ENCODE results near the gene LRRN4CL.
"Not testable (repeated sequence)": the region's sequence is repeated elsewhere in the genome, so short reads cannot be mapped to it uniquely, and the experiment has no call there.

Gene LRRN4CL

GRCh38 chr11:62689421-62690183, at the start of gene LRRN4CL:
TSS of gene LRRN4CL (minus strand) at chr11:62689530. CDS start at chr11:62688508, 1,022 bp downstream.
- no peak for DNase-seq

DNA sequence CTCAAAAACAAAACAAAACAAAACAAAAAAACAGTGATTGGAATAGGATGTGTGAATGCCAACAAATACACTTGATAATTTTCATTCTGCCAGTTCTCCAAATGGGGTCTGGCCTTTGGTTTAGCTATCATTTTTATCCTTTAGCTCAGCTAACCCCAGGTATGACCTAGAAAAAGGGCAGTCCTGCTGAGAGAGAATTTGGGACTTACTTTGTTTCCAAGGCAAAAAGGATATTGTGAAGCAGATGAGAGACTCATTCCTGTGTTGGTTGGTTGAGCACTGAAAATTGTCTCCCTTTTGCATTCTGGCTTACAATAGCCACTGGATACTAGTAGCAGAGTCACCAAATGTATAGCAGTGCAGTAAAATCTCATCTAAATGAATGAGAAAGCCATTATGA, 47.9 kb upstream of the LRRN4CL start:
- no peak for DNase-seq

DNA sequence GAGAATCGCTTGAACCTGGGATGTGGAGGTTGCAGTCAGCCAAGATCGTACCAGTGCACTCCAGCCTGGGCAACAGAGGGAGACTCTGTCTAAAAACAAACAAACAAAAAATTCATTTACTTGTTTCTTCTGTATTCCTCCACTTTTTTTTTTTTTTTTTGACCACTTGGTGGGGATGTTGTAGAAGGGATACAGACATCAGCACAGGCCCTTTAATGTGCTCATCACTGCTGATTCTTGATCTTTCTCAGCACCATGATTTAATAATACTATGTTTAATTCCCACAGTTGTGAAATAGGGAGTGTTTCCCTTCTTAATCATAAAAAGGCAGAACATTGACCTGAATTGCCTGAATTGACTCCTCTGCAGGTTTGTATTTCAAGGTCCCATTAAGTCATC, 43.5 kb upstream of the LRRN4CL start:
- peak; percentile 69 for DNase-seq

- not testable (repeated sequence) for DNase-seq
Observed at GRCh38 chr11:62730076-62730475, 40.7 kb upstream of the LRRN4CL start.

GRCh38 chr11:62728171-62728988, 39.0 kb upstream of the LRRN4CL start, which contains the start of gene TTC9C:
TSS of gene TTC9C (plus strand) at chr11:62728486. CDS start at chr11:62728849, 363 bp downstream.
- DNase-seq, result peak; percentile 90

DNA sequence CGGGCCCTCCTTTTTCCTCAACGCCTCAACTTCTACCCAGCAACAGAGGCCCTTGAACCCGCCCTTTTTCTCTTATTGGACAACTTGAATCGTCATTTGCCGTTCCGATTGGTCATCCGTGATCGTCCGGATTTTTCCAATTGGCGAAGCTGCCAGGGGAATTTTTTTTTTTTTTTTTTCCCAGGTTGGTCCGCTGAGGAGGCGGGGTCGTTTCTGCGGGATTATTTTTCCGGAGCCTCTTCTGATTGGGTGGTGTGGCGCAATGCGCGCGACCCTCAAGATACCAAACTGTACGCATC, 38.5 kb upstream of the LRRN4CL start:
- DNase-seq, result peak; percentile 99

GRCh38 chr11:62727165-62727871, 38.0 kb upstream of the LRRN4CL start, which contains the start of gene HNRNPUL2:
TSS of gene HNRNPUL2 (minus strand) at chr11:62727457. CDS start at chr11:62727156, 301 bp downstream.
- DNase-seq, result peak; percentile 99

DNA sequence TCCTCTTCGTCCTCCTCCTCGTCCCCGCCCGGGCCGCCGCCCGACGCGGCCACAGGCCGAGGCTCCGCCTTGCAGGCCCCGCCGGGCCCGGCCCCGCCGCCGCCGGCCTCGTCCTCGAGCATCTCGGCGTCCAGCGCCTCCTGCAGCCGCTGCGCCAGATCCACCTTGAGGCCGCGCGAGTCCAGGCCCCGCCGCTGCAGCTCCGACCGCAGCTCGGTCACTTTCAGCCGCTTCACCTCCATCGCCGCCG, 37.5 kb upstream of the LRRN4CL start:
- DNase-seq, result peak; percentile 58

GRCh38 chr11:62726156-62726914, 37.0 kb upstream of the LRRN4CL start:
- no peak for DNase-seq

GRCh38 chr11:62725646-62726045, 36.3 kb upstream of the LRRN4CL start:
- no peak for DNase-seq

DNA sequence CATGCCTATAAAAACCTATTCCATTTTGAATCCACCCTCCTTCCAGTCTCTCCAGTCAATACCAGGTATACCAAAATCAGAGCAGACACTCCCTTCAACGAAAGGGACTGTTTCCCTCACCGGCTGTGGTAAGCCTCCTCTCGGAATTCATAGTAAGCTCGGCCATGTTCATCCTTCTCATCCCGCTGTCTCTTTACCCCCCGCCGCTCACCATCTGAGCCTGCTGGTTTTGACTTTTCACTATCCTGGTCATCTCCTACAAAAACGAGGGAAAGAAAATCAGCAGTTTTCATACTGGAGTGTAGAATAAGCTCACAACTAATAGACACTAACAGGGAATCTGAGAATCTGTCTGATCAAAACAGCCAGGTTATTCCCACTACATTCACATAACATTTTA, 34.8 kb upstream of the LRRN4CL start:
- no peak for DNase-seq

GRCh38 chr11:62721994-62722393, 32.7 kb upstream of the LRRN4CL start:
- DNase-seq, result peak; percentile 36

DNA sequence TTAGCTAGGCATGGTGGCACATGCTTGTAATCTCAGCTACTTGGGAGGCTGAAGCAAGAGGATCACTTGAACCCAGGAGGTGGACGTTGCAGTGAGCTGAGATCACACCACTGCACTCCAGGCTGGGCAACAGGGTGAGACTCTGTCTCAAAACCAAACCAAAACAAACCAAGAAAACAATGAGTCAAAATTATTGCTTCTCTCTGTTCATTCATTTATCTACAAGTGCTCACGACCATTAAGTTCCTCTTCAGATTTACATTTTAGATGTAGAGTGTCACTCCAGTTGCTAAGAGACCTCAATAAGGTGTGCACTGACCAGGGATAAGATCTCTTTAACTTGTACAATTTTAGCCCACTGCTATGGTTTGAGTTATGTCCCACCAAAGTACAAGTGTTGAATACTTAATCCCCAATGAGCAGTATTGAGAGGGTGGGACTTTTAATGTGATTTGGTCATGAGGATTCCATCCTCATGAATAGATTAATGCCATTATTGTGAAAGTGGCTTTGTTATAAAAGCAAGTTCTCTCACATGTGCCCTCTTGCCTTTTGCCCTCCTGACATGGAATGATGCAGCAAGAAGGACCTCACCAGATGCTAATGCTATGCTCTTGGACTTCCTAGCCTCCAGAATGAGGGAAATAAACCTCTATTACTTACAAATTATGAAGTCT, 30.1 kb upstream of the LRRN4CL start:
- DNase-seq, result no peak

GRCh38 chr11:62716816-62717215, 27.5 kb upstream of the LRRN4CL start:
- no peak for DNase-seq

DNA sequence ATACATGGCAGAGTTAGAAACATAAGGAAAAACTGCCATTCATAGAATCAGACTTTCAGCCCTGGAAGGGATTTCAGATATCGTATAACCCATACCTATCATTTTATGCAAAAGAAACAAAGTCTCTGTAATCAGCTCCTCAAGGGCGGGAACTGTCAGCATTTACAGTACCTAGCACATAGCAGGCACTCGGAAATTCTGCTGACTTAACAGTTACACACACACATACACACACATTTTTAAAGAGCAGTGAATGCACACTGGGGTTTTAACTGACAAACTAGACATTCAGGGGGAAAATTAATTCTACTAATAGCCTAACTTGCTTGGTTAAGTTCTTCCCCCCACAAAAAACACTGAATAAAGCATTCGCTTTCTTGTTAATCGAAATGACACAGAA, 26.9 kb upstream of the LRRN4CL start:
- DNase-seq, result no peak

DNA sequence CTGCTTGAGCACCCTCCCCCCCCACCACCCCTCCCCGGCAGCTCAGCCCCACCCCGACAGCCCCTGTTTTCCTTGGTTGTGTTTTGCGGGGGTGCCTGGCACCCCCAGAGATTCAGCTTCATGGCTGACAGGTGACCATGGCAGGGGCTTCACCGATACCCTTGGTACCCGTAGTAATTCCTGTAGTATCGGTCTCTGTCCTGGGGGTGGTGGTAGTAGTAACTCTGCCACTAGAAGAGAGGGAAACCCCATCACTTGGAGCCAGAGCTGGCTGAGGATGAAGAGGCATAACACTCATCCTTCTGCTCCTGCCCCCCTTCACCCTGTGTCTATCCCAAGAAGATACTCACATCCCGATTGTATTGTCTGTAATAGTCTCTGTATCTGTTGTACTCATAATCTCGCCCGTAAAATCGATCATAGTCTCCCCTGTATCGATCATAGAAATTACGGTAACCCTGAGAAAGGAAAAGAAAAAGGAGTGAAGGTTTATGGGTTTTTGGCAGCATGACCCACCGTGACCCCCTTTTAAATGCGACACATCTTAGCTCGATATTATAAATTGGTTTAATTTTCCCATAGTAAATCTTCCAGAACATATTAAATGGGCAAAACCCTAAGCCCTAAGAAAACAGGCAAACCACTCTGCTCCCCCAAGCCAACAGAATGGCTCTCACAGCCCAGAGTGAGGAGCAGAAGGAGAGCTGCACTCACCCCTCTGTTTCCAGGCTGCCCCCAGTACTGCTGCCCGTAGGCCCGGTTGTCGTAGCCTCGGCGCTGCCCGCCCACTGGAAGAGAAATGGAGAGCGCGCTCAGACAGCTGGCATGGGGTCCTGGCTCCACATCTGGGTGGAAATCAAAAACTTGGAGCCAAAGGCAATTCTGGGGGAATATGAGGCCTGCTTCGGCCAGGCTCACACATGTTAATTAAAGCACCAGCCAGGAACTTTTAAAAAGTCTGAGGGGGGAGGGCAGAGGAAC, 26.1 kb upstream of the LRRN4CL start:
- DNase-seq, result no peak

GRCh38 chr11:62713343-62713742, 24.0 kb upstream of the LRRN4CL start:
- DNase-seq, result no peak

DNA sequence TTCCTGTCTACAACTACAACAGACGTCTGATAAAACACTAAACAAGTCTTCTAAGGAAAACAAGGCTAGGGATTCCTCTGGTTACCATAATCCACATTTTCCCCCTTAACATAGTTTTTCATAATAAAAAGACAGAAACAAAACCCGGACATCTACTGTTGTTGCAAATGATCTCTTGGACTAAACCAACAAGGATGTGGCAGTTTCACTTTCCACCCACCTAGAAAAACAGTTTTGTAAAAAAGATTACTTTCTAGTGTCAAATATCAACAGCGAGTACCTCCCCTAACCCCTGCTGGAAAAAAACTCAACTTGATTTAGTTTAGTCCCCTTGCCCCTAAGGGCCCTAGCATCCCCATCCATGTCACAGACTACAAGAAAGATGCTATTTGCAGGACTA, 23.5 kb upstream of the LRRN4CL start:
- no peak for DNase-seq

GRCh38 chr11:62712276-62712812, 23.0 kb upstream of the LRRN4CL start:
- DNase-seq, result no peak

- peak; percentile 49 for DNase-seq
Observed at GRCh38 chr11:62710001-62710345, 20.6 kb upstream of the LRRN4CL start.

All from hematopoietic multipotent progenitor cell treated with erythropoietin and hydrocortisone succinate and interleukin-3 and kit ligand, for 8 days (in vitro differentiated cells).